ENCODE data around the gene TRHDE. TPM values are rescaled to one million over a fixed set of nuclear protein-coding genes. Genes with fewer than 3 reads are reported as not detected.
A peak's percentile ranks its signal among the peaks of the same experiment; 100 is the strongest.

TRHDE gene
- total RNA-seq, 1 donor from 2014 or later, result 16.7 TPM

GRCh38 chr12:72570601-72571000 lies 298.4 kb downstream of the TRHDE start:
- peak; percentile 60 for DNase-seq

GRCh38 chr12:72574138-72574537 lies 302.0 kb downstream of the TRHDE start:
- no peaks in the 10 kb centered on the region for H3K36me3 Mint-ChIP-seq (ENCODE audit: unreplicated experiment)
- no peak overlapping the region for H3K27ac Mint-ChIP-seq (ENCODE audit: unreplicated experiment)
- peaks cover 5% of the 10 kb centered on the region for H3K4me1 Mint-ChIP-seq (ENCODE audit: low read depth, unreplicated experiment)
- no peaks in the 10 kb centered on the region for H3K27me3 Mint-ChIP-seq (ENCODE audit: unreplicated experiment)
- DNase-seq, result no peak
- H3K4me3 Mint-ChIP-seq (ENCODE audit: unreplicated experiment), result no peak overlapping the region
- no peaks in the 10 kb centered on the region for H3K9me3 Mint-ChIP-seq (ENCODE audit: unreplicated experiment)
- no peak for TF ChIP-seq CTCF (IDR thresholded peaks at IDR 0.05; ENCODE audit: partially characterized antibody, unreplicated experiment)

More at GRCh38 chr12:72570601-72571000, 298.4 kb downstream of the TRHDE start:
- peak; percentile 63 for TF ChIP-seq CTCF (IDR thresholded peaks at IDR 0.05; ENCODE audit: partially characterized antibody, unreplicated experiment)
- H3K4me1 Mint-ChIP-seq (ENCODE audit: low read depth, unreplicated experiment), result peaks cover 1% of the 10 kb centered on the region
- H3K27ac Mint-ChIP-seq (ENCODE audit: unreplicated experiment), result no peak overlapping the region
- no peaks in the 10 kb centered on the region for H3K36me3 Mint-ChIP-seq (ENCODE audit: unreplicated experiment)
- no peak overlapping the region for H3K4me3 Mint-ChIP-seq (ENCODE audit: unreplicated experiment)
- H3K27me3 Mint-ChIP-seq (ENCODE audit: unreplicated experiment), result peaks cover 2% of the 10 kb centered on the region
- H3K9me3 Mint-ChIP-seq (ENCODE audit: unreplicated experiment), result no peaks in the 10 kb centered on the region

- Mint-ChIP-seq H3K4me3 (ENCODE audit: unreplicated experiment) (no peak overlapping the region), H3K4me1 (ENCODE audit: low read depth, unreplicated experiment) (peaks cover 4% of the 10 kb centered on the region), H3K27ac (ENCODE audit: unreplicated experiment) (no peak overlapping the region), H3K9me3 (ENCODE audit: unreplicated experiment) (no peaks in the 10 kb centered on the region), H3K36me3 (ENCODE audit: unreplicated experiment) (no peaks in the 10 kb centered on the region), H3K27me3 (ENCODE audit: unreplicated experiment) (no peaks in the 10 kb centered on the region)
- no peak for TF ChIP-seq CTCF (IDR thresholded peaks at IDR 0.05; ENCODE audit: partially characterized antibody, unreplicated experiment)
- DNase-seq, result no peak
These were observed 306.2 kb downstream of the TRHDE start for GRCh38 chr12:72578327-72578726.

GRCh38 chr12:72586456-72586855 lies 314.3 kb downstream of the TRHDE start:
- no peaks in the 10 kb centered on the region for H3K27me3 Mint-ChIP-seq (ENCODE audit: unreplicated experiment)
- no peak for TF ChIP-seq CTCF (IDR thresholded peaks at IDR 0.05; ENCODE audit: partially characterized antibody, unreplicated experiment)
- peaks cover 1% of the 10 kb centered on the region for H3K4me1 Mint-ChIP-seq (ENCODE audit: low read depth, unreplicated experiment)
- H3K9me3 Mint-ChIP-seq (ENCODE audit: unreplicated experiment), result peaks cover 2% of the 10 kb centered on the region
- no peak for DNase-seq
- H3K27ac Mint-ChIP-seq (ENCODE audit: unreplicated experiment), result no peak overlapping the region
- no peaks in the 10 kb centered on the region for H3K36me3 Mint-ChIP-seq (ENCODE audit: unreplicated experiment)
- no peak overlapping the region for H3K4me3 Mint-ChIP-seq (ENCODE audit: unreplicated experiment)

GRCh38 chr12:72602581-72602980 lies 330.4 kb downstream of the TRHDE start:
- Mint-ChIP-seq H3K36me3 (ENCODE audit: unreplicated experiment) (peaks cover 10% of the 10 kb centered on the region), H3K27ac (ENCODE audit: unreplicated experiment) (no peak overlapping the region)

More at GRCh38 chr12:72602581-72602980, 330.4 kb downstream of the TRHDE start:
- TF ChIP-seq CTCF (IDR thresholded peaks at IDR 0.05; ENCODE audit: partially characterized antibody, unreplicated experiment), result no peak
- DNase-seq, result no peak
- Mint-ChIP-seq H3K27me3 (ENCODE audit: unreplicated experiment) (no peaks in the 10 kb centered on the region), H3K4me3 (ENCODE audit: unreplicated experiment) (no peak overlapping the region), H3K4me1 (ENCODE audit: low read depth, unreplicated experiment) (no peaks in the 10 kb centered on the region), H3K9me3 (ENCODE audit: unreplicated experiment) (peaks cover 2% of the 10 kb centered on the region)
